GM21528 (cell line): ENCODE results near the gene LSM14B.

Experiments
- ATAC-seq: cut with Tn5 transposase; IDR thresholded peaks from one replicate; pipeline ENCODE4 v1.9.1; 2021; ENCODE audit warnings: mild to moderate bottlenecking, moderate library complexity; ENCODE audit not compliant: unreplicated experiment, low FRiP score

The LSM14B gene

GRCh38 chr20:62160253-62160652 lies 38.0 kb downstream of the LSM14B start:
- ATAC-seq, result no peak

GRCh38 chr20:62160876-62161275 lies 38.6 kb downstream of the LSM14B start:
- ATAC-seq, result no peak

DNA sequence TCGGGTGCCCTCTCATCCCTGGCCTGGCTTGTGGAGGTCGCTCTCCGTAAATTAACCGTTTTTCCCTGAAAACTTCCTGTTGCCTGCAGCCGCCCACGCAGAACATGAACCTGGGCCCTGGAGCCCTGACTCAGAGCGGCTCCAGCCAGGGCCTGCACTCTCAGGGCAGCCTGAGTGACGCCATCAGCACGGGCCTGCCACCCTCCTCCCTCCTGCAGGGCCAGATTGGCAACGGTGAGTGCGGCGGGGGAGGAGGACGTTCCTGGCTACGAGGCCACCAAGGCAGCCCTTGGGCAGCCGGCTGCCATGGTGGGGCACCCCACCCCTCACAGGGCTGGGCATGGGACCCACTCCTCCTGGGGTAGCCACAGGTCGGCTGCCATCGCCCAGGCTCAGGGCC lies 39.1 kb downstream of the LSM14B start:
- no peak for ATAC-seq

- no peak for ATAC-seq
Measured at GRCh38 chr20:62162765-62163484, 40.6 kb downstream of the LSM14B start.

GRCh38 chr20:62163485-62163865 lies 41.2 kb downstream of the LSM14B start:
- ATAC-seq, result no peak

DNA sequence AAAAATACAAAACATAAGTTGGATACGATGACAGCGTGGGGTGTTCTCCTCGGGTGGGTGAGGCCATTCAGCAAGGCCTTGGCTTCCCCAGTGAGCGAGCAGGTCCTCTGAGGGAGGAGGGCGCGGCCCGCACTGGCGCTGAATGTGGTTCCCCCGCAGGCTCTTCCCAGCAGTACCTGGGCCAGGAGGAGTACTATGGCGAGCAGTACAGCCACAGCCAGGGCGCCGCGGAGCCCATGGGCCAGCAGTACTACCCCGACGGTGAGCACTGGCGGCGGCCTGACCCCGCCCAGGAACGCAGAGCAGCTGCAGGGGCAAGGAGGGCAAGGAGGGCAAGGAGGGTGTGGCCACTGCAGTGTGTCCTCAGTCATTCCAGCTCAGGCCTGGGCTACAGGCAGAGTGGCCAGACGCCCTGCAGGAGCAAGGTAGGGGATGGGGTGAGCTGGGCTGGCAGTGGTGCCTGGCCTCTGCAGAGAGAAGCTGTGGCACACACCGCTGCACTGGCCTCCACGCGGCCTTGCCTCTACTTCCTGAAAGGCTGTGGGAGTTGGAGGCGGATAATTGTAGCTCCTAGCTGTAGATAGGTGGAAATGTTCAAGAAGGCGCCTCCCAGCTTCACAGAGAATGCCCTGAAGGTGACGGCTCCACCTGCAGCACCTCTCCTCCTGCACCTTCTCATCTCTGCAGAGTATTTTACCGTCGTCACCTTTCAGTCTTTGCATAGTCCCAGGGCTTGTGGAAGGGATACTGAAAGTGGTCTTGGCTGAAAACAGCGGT lies 41.9 kb downstream of the LSM14B start:
- no peak for ATAC-seq

DNA sequence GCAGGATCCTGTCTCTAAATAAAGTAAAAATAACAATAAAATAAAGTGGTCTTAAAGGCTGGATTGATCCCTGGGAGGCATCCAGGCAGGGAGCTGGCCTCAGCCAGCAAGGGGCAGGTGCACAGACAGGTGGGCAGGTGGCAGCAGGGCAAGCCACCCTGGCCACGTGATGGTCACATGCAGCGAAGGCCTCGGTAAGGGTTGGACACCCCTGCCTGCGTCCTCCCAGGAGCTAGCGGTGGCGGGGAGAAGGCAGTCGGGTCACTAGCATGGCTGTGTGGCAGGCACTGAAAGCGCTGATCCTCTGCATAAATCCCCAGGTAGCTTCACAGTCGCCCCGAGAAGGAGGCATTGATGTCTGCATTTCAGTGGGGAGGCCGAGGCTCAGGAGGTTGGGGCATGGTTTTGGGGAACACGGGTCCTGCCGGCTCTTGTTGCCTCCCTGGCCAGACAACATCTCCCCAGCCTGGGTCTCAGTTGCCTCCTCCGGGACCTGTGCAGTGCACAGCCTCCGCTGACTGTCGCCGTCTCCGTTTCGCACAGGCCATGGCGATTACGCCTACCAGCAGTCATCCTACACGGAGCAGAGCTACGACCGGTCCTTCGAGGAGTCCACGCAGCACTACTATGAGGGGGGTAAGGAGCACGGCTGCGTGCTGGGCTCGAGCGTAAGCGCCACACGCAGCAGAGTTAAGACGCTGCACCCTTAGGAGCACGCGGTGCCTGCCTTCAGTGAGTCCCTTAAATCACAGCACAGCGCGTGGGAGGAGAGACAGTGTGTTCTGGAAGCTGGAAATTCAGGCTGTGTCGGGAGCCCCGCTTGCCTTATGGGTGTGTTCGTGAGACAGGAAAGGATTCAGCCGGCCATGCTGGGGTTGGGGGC lies 42.8 kb downstream of the LSM14B start:
- no peak for ATAC-seq

DNA sequence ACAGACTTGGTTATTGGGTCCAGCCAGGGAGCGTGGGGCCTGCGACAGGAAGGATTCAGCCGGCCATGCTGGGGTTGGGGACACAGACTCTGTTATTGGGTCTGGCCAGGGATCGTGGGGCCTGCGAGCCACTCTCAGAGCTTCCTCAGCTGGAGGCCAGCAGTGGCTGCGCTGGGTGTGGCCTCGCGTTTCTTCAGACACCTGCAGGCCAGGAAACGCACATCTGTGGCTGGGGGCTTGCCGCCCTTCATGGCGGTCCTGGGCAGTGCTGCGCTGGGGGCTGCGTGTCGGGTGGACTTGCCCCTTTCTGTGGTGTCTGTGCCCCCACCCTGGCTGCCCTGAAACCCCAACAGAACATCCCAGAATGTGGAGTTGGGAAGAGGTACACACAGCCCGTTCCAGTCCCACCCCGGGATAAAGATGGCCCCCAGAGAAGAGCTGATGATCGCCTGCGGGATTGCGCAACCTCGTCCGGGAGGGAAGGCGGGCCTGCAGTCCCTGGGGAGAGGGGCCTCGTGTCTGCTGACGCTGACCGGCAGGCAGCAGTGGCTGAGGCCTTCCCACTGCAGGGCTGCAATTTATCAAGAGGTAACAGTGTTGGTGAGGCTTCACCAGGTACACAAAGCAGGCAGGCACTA lies 43.6 kb downstream of the LSM14B start:
- no peak for ATAC-seq

GRCh38 chr20:62167474-62167873 lies 45.2 kb downstream of the LSM14B start:
- no peak for ATAC-seq

GRCh38 chr20:62168061-62168460 lies 45.8 kb downstream of the LSM14B start:
- ATAC-seq, result no peak

DNA sequence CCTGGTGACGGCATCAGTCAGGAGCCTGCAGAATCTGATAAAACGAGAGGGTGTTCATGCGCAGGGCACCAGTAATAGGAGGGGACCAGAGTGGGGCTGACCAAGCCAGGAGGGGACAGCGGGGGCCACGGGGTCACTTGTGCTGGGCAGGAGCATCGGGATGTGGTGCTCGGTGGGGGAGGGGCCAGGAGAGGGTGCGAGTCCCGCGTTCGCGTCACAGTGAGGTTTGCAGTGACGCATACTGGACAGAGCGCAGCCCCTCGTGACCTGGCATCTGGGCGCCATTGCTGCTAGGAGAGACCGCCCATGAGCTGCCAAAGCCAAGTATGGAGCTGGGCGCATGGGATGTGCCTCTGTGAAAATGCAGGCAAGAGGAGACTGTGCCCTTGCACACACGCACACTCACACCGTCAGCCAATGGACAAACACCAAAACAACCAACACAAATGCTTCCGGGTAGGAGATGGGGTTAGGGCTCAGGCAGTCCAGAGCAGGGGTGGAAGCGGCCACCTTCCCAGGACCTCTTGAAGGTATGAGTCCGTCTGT lies 46.7 kb downstream of the LSM14B start:
- no peak for ATAC-seq

DNA sequence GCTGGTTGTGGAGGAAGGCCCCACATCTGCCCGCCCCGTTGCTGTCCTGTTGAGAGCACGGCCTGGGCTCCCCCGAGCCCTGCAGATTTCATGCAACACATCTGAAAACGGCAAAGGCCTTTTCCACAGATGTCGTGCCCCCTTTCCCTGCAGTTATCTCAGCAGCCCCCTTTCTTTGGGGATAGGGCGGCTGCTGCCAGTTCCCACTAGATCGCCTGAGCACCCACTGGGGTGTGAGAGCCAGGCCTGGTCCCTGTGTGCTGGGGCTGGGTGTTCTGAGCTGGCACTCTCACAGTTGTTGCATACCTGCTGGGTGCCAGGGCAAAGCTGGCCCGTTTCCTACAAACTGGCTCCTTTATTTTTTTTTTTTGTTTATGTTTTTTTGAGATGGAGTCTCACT lies 48.3 kb downstream of the LSM14B start:
- ATAC-seq, result no peak

GRCh38 chr20:62171245-62171644 lies 49.0 kb downstream of the LSM14B start:
- ATAC-seq, result no peak

- no peak for ATAC-seq
Measured at GRCh38 chr20:62172666-62173065, 50.4 kb downstream of the LSM14B start.

GRCh38 chr20:62174021-62174804 lies 51.9 kb downstream of the LSM14B start:
- no peak for ATAC-seq

- no peak for ATAC-seq
Measured at GRCh38 chr20:62174870-62175624, 52.8 kb downstream of the LSM14B start.

- no peak for ATAC-seq
Measured at GRCh38 chr20:62175711-62176110, 53.4 kb downstream of the LSM14B start.

GRCh38 chr20:62176866-62177265 lies 54.6 kb downstream of the LSM14B start:
- no peak for ATAC-seq

- no peak for ATAC-seq
Measured at GRCh38 chr20:62177307-62177706, 55.0 kb downstream of the LSM14B start.
